Lower leg skin (tissue), 4 donors: ENCODE measurements around the gene C1QTNF7. TPM values are rescaled to one million over a fixed set of nuclear protein-coding genes. Genes with fewer than 3 reads are reported as not detected.

Experiments used
- DNase-seq, 2 donors: peaks; one replicate each; pipeline ENCODE4 v3.0.0-alpha.2; 2019; ENCODE audit warnings: low spot score in 2 of 2
- H3K4me3 ChIP-seq: fragments of 200-600 bp; sonication (generic); 2 replicates; pipeline ENCODE4 v1.5.1; 2017; ENCODE audit warnings: mild to moderate bottlenecking, low read depth; ENCODE audit not compliant: poor library complexity, severe bottlenecking
- POLR2A ChIP-seq, 2 donors: fragments of 450-650 bp; IDR thresholded peaks; one replicate each; pipeline ENCODE4 v1.6.1; 2016 to 2017; ENCODE audit warnings: antibody characterized with exemption in 2 of 2, mild to moderate bottlenecking in 1 of 2, moderate library complexity in 1 of 2
- whole genome bisulfite sequencing, 2 donors: methylation state at CpG; one replicate each; pipeline ENCODE4 v1.1.5; 2018; 5-methylcytosine and 5-hydroxymethylcytosine counted together
- intact Hi-C: fragments of 100-400 bp; cut with DNase I; formaldehyde crosslinking; loops from one replicate; pipeline ENCODE4 v1.15.0; 2023; ENCODE audit warnings: low total_unique reads
- total RNA-seq, 4 donors: library from RNA; depleted of rRNA; stranded (reverse); fragments of >200 nt; gene quantifications; one replicate each; pipeline ENCODE4 v1.1.0, GENCODE V29; 2016
- TF ChIP-seq, protein P1 (sequence below), 3 donors: fragments of 450-650 bp; IDR thresholded peaks; one replicate each; pipeline ENCODE4 v1.5.1; 2016; ENCODE audit warnings: antibody characterized with exemption in 3 of 3, mild to moderate bottlenecking in 3 of 3, moderate library complexity in 2 of 3

The C1QTNF7 gene
- total RNA-seq, 4 donors from 2014 or later = 0.80 to 9.2 (median 3.6) TPM

DNA sequence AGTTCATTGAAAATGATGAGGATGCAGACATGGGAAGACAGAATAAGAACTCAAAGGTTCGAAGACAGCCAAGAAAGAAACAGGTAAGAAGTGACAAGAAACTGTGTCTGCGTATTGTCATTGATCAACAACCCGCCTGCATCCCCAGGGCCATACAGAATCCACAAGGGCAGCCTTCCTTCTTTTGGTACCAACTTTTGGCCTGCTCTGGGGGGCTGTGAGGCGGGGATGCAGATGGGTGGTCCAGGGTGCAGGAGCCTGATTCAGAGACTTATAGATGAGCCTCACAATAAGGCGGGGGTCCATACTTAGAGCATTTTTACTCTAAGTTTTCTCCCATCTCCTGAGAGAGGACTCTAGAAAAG is 50.9 kb downstream of the C1QTNF7 start:
- TF ChIP-seq, protein P1, sequence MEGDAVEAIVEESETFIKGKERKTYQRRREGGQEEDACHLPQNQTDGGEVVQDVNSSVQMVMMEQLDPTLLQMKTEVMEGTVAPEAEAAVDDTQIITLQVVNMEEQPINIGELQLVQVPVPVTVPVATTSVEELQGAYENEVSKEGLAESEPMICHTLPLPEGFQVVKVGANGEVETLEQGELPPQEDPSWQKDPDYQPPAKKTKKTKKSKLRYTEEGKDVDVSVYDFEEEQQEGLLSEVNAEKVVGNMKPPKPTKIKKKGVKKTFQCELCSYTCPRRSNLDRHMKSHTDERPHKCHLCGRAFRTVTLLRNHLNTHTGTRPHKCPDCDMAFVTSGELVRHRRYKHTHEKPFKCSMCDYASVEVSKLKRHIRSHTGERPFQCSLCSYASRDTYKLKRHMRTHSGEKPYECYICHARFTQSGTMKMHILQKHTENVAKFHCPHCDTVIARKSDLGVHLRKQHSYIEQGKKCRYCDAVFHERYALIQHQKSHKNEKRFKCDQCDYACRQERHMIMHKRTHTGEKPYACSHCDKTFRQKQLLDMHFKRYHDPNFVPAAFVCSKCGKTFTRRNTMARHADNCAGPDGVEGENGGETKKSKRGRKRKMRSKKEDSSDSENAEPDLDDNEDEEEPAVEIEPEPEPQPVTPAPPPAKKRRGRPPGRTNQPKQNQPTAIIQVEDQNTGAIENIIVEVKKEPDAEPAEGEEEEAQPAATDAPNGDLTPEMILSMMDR (IDR thresholded peaks at IDR 0.05) = no peak
- no peak for TF ChIP-seq POLR2A (IDR thresholded peaks at IDR 0.05)
- DNase-seq = no peak
- no peak overlapping the region for H3K4me3 ChIP-seq
- WGBS, 2 donors = 52 to 54% methylated on average over 5 of the region's 5 CpGs
- intact Hi-C loops = no loop called here

DNA sequence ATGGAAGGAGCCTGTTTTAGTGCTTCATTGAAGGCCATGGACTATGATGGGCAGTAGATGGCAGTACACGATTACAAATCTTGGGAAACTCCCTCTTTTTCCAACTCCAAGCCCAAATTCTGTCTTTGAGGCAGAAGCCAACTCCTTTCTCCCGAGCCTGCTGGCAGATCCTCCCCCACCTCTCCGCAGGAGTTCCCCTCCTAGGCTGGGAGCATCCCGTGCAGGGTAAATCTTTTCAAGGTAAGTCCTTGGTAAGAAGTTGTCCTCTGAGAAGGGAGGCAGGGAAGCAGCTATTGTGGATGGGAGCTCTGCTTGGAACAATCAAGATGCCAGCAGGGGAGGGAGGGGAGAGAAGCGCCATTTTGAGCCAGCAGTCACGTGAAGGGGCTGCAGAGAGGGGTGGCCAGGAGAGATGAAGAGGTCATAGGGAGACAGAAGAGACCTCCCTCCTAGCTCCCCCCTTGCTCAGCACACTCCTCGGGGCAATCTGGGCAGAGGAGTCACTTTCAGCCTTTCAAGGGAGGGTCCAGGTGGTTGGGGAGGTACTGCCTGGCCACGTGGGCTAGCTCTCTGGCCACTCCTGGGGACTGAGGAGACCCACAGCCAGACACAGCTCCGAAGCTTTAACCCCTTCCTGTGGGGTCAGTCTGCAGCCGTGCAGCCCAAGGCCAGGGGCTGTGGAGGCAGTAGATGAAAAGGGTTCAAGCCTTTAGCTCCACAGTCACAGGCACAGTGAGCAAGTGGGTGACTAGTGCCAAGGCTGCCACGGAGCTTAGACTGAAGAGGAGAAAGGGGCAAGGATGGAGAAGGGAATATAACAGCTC is 51.5 kb downstream of the C1QTNF7 start:
- intact Hi-C loops = no loop called here
- H3K4me3 ChIP-seq = peak overlapping the region; percentile 10
- no peak for DNase-seq
- no peak for TF ChIP-seq POLR2A (IDR thresholded peaks at IDR 0.05)
- TF ChIP-seq, protein P1 (IDR thresholded peaks at IDR 0.05) = no peak
- 24% methylated on average over 11 of the region's 11 CpGs for WGBS, 2 donors

DNA sequence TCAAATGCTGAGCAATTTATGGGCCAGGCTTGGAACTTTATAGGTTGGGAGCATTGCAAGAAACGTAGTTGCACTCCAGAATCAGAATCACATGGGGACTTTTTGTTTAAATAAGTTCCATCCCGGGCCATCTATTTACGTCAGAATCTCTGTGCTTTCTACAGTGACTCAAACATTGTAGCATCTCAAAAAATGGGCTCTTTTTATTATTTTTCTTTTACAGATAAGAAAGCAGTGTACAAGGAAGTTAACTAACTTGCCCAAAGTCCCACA is 52.0 kb downstream of the C1QTNF7 start:
- DNase-seq = no peak
- 25 to 32% methylated on average over 3 of the region's 3 CpGs for WGBS, 2 donors
- TF ChIP-seq, protein P1 (IDR thresholded peaks at IDR 0.05) = no peak
- no peak for TF ChIP-seq POLR2A (IDR thresholded peaks at IDR 0.05)
- no peak overlapping the region for H3K4me3 ChIP-seq
- intact Hi-C loops = no loop called here

DNA sequence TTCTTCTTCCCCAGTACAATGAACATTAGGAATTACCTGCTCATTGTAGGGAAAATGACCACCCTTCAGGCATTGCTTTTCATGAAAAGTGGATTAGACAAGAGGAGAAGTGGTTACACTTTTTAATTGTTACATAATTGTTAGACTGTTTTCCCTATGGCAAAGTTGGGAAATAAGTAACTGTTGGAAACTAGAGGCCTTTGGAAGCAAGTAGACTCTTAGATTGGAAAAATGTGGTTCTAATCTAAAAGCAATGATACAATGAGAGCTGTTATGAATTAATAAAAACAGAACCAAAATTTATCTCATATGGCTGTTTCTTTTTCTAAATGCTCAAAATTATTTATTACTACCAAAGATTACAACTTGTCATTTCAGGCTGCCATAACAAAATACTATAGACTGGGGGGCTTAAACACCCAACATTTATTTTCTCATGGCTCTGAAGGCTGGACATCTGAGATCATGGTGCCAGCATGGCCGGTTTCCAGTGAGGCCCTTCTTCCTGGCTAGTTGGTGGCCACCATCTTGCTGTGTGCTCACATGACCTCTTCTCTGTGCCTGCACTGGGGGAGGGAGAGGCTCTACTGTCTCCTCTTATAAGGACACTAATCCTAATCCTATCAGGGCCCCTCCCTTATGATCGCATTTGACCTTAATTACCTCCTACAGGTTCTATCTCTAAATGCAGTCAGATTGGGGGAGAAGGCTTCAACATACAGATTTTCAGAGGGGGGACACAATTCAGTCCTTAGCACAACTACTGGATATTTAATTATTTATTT is 54.3 kb downstream of the C1QTNF7 start:
- DNase-seq = no peak
- intact Hi-C loops = no loop called here
- WGBS, 2 donors = 74 to 80% methylated on average over 2 of the region's 2 CpGs
- H3K4me3 ChIP-seq = no peak overlapping the region
- TF ChIP-seq, protein P1 (IDR thresholded peaks at IDR 0.05) = no peak
- TF ChIP-seq POLR2A (IDR thresholded peaks at IDR 0.05) = no peak

DNA sequence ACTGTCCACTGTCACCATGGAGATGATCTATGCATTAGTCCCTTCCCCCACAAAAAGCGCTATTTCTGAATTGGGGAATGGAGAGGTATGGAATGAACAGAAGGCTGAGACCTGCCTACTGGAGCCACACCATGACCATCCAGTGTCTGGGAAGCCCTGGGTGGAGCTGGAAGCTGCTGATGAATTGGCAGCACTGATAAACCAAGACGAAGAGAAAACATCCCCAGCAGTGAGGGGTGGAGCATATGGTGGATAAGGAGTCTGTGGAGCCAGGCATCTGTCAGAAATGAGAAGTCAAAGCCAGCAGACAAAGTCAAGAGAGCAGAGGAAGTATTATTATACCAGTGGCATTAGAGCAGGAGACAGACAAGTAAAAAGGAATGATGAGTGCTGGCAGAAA is 55.0 kb downstream of the C1QTNF7 start:
- DNase-seq = no peak
- WGBS, 2 donors = 64 to 66% methylated on average over 2 of the region's 2 CpGs
- TF ChIP-seq, protein P1 (IDR thresholded peaks at IDR 0.05) = no peak
- TF ChIP-seq POLR2A (IDR thresholded peaks at IDR 0.05) = no peak
- H3K4me3 ChIP-seq = no peak overlapping the region
- intact Hi-C loops = no loop called here
